Mucosa of descending colon (tissue), 3 donors: Measurements from ENCODE around the gene GALK2. TPM values are rescaled to one million over a fixed set of nuclear protein-coding genes. Genes with fewer than 3 reads are reported as not detected.
A peak's percentile ranks its signal among the peaks of the same experiment; 100 is the strongest.

Experiments
- ATAC-seq: fragments of 200-7000 bp; cut with Tn5 transposase; one replicate; pipeline ENCODE4 v1.9.1; 2020; ENCODE audit warnings: mild to moderate bottlenecking, moderate library complexity
- DNase-seq, 3 donors: peaks; one replicate each; pipeline ENCODE4 v3.0.0-alpha.2; 2020
- H3K36me3 ChIP-seq: fragments of 200-600 bp; one replicate; pipeline ENCODE4 v1.8.0; 2021; ENCODE audit warnings: low read depth, mild to moderate bottlenecking
- H3K4me1 ChIP-seq: fragments of 200-600 bp; one replicate; pipeline ENCODE4 v1.8.0; 2021; ENCODE audit warnings: low read depth, mild to moderate bottlenecking
- H3K4me3 ChIP-seq: fragments of 200-600 bp; one replicate; pipeline ENCODE4 v1.8.0; 2021; ENCODE audit warnings: mild to moderate bottlenecking
- H3K9me3 ChIP-seq: fragments of 200-600 bp; one replicate; pipeline ENCODE4 v1.8.0; 2021; ENCODE audit warnings: mild to moderate bottlenecking
- CTCF ChIP-seq: fragments of 200-600 bp; IDR thresholded peaks from one replicate; pipeline ENCODE4 v1.8.0; 2022; ENCODE audit warnings: antibody characterized with exemption, mild to moderate bottlenecking
- intact Hi-C, 2 donors: fragments of 100-400 bp; cut with DNase I in 1 of 2; cut with micrococcal nuclease in 1 of 2; formaldehyde crosslinking; loops; one replicate each; pipeline versions ENCODE4 v1.11.0 to v1.11.1; 2022; cut with DNase I, micrococcal nuclease
- total RNA-seq, 3 donors: library from RNA; stranded (reverse); fragmentation: NEBNext Ultra II Directional in 2 of 3; extraction: Animal tissue kit (Norgen Biotek cat#: 25700) in 2 of 3; gene quantifications; one replicate each; pipeline versions ENCODE4 v1.2.1 to v1.2.4, GENCODE V29; 2021 to 2023
- donor health status: DM: no; HTN: no; CAD: no; lungs with moderate emphysema.
- donor health status: DM: no; HTN: no; CAD: no.
- donor health status: DM: no; HTN: yes; CAD: no.

GALK2 gene
- total RNA-seq, 3 donors from 2014 or later, result 35.6 to 39.7 (median 39.5) TPM

- DNase-seq (peak in 1 of 3 donors; percentile 70), ATAC-seq (peak; percentile 48)
- TF ChIP-seq CTCF, result peak; percentile 26
- no peaks in the 10 kb centered on the region for H3K9me3 ChIP-seq
- no peak overlapping the region for H3K4me3 ChIP-seq
- H3K4me1 ChIP-seq, result no peaks in the 10 kb centered on the region
- no peaks in the 10 kb centered on the region for H3K36me3 ChIP-seq
- intact Hi-C loops, result loop anchor here (10.0 kb wide), 1 partner anchor 281 kb away; no protein-coding TSS in a partner anchor
Observed at GRCh38 chr15:49145651-49146609, 24.1 kb upstream of the GALK2 start.

GRCh38 chr15:49148298-49148697, 21.7 kb upstream of the GALK2 start:
- no peak for TF ChIP-seq CTCF
- peaks cover 7% of the 10 kb centered on the region for H3K4me1 ChIP-seq
- intact Hi-C loops, result loop anchor here (10.0 kb wide), 1 partner anchor 283 kb away; no protein-coding TSS in a partner anchor
- H3K4me3 ChIP-seq, result no peak overlapping the region
- H3K9me3 ChIP-seq, result no peaks in the 10 kb centered on the region
- H3K36me3 ChIP-seq, result no peaks in the 10 kb centered on the region
- ATAC-seq (no peak), DNase-seq (no peak)

GRCh38 chr15:49148727-49149126, 21.3 kb upstream of the GALK2 start:
- ATAC-seq (no peak), DNase-seq (no peak)
- H3K36me3 ChIP-seq, result no peaks in the 10 kb centered on the region
- peaks cover 11% of the 10 kb centered on the region for H3K4me1 ChIP-seq
- H3K4me3 ChIP-seq, result no peak overlapping the region
- no peaks in the 10 kb centered on the region for H3K9me3 ChIP-seq
- intact Hi-C loops, result loop anchor here (10.0 kb wide), 1 partner anchor 284 kb away; no protein-coding TSS in a partner anchor
- no peak for TF ChIP-seq CTCF

GRCh38 chr15:49151831-49152230, 18.2 kb upstream of the GALK2 start:
- ATAC-seq, result no peak
- no peak for TF ChIP-seq CTCF
- Histone ChIP-seq H3K4me1 (peaks cover 18% of the 10 kb centered on the region), H3K4me3 (no peak overlapping the region), H3K9me3 (no peaks in the 10 kb centered on the region), H3K36me3 (no peaks in the 10 kb centered on the region)
- intact Hi-C loops, result no loop called here
- DNase-seq, result no peak

- Histone ChIP-seq H3K4me1 (peaks cover 22% of the 10 kb centered on the region), H3K36me3 (no peaks in the 10 kb centered on the region), H3K4me3 (no peak overlapping the region), H3K9me3 (no peaks in the 10 kb centered on the region)
- no peak for DNase-seq
- no peak for TF ChIP-seq CTCF
- no peak for ATAC-seq
- intact Hi-C loops, result no loop called here
Observed at GRCh38 chr15:49152552-49153312, 17.3 kb upstream of the GALK2 start.
